Measurements from ENCODE around the gene ISL2. TPM values are rescaled to one million over a fixed set of nuclear protein-coding genes. Genes with fewer than 3 reads are reported as not detected.

The ISL2 gene
- total RNA-seq, 4 donors from 2014 or later: 1.8 to 5.1 (median 4.2) TPM

DNA sequence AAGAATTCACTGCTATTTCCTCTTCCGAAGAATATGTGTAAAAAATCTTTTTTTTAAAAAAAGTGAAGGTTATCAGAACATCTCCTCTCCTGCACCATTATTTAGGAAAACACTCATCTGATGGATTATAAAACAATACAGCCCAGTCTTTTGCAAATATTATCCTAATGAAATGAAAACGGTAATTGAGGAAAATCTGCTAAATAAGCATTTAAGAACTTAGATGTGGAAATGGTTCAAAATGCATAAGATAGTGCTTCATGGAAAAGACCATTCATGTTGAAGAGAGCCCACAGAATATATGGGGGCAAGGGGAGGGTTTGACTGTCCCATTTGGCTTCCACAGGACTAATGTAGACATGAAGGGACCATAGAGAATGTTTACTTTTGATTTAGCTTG is 47.8 kb downstream of the ISL2 start:
- Histone ChIP-seq H3K27me3 (no peaks in the 10 kb centered on the region), H3K36me3 (peaks cover 0 to 12% (median 6%) of the 10 kb centered on the region in 4 donors), H3K27ac (replicated peaks in 1 of 4) (no peak overlapping the region), H3K4me3 (no peak overlapping the region), H3K9me3 (no peaks in the 10 kb centered on the region), H3K4me1 (no peaks in the 10 kb centered on the region)
- TF ChIP-seq POLR2A (IDR thresholded peaks at IDR 0.05; ENCODE audit: low read depth) (no peak), EP300 (IDR thresholded peaks at IDR 0.05) (no peak), POLR2AphosphoS5 (IDR thresholded peaks at IDR 0.05) (no peak)
- TF ChIP-seq, protein P1, sequence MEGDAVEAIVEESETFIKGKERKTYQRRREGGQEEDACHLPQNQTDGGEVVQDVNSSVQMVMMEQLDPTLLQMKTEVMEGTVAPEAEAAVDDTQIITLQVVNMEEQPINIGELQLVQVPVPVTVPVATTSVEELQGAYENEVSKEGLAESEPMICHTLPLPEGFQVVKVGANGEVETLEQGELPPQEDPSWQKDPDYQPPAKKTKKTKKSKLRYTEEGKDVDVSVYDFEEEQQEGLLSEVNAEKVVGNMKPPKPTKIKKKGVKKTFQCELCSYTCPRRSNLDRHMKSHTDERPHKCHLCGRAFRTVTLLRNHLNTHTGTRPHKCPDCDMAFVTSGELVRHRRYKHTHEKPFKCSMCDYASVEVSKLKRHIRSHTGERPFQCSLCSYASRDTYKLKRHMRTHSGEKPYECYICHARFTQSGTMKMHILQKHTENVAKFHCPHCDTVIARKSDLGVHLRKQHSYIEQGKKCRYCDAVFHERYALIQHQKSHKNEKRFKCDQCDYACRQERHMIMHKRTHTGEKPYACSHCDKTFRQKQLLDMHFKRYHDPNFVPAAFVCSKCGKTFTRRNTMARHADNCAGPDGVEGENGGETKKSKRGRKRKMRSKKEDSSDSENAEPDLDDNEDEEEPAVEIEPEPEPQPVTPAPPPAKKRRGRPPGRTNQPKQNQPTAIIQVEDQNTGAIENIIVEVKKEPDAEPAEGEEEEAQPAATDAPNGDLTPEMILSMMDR (IDR thresholded peaks at IDR 0.05): no peak
- DNase-seq (ENCODE audit: extremely low spot score): no peak
- intact Hi-C loops (cut with DNase I): no loop called here
- WGBS: 93% methylated on average over 2 of the region's 2 CpGs

GRCh38 chr15:76386178-76386577 is 49.6 kb downstream of the ISL2 start:
- no peaks in the 10 kb centered on the region for H3K4me1 ChIP-seq
- peaks cover 0 to 8% (median 4%) of the 10 kb centered on the region in 4 donors for H3K36me3 ChIP-seq
- H3K4me3 ChIP-seq: no peak overlapping the region
- no peak overlapping the region for H3K27ac ChIP-seq (replicated peaks in 1 of 4)
- H3K27me3 ChIP-seq: no peaks in the 10 kb centered on the region
- TF ChIP-seq POLR2AphosphoS5 (IDR thresholded peaks at IDR 0.05) (no peak), EP300 (IDR thresholded peaks at IDR 0.05) (no peak), POLR2A (IDR thresholded peaks at IDR 0.05; ENCODE audit: low read depth) (no peak)
- TF ChIP-seq, protein P1 (IDR thresholded peaks at IDR 0.05): no peak
- no peak for DNase-seq (ENCODE audit: extremely low spot score)
- H3K9me3 ChIP-seq: no peaks in the 10 kb centered on the region
- 97% methylated on average over 2 of the region's 2 CpGs for WGBS
- intact Hi-C loops (cut with DNase I): no loop called here

GRCh38 chr15:76386926-76387325 is 50.4 kb downstream of the ISL2 start:
- no peak overlapping the region for H3K4me3 ChIP-seq
- WGBS: 98% methylated on average over 2 of the region's 2 CpGs
- intact Hi-C loops (cut with DNase I): no loop called here
- TF ChIP-seq POLR2A (IDR thresholded peaks at IDR 0.05; ENCODE audit: low read depth): no peak
- TF ChIP-seq, protein P1 (IDR thresholded peaks at IDR 0.05): no peak
- no peak for TF ChIP-seq POLR2AphosphoS5 (IDR thresholded peaks at IDR 0.05)
- TF ChIP-seq EP300 (IDR thresholded peaks at IDR 0.05): no peak
- no peak for DNase-seq (ENCODE audit: extremely low spot score)
- no peak overlapping the region for H3K27ac ChIP-seq (replicated peaks in 1 of 4)
- no peaks in the 10 kb centered on the region for H3K27me3 ChIP-seq
- no peaks in the 10 kb centered on the region for H3K4me1 ChIP-seq
- peaks cover 0 to 3% (median under 1%) of the 10 kb centered on the region in 4 donors for H3K36me3 ChIP-seq
- H3K9me3 ChIP-seq: no peaks in the 10 kb centered on the region

DNA sequence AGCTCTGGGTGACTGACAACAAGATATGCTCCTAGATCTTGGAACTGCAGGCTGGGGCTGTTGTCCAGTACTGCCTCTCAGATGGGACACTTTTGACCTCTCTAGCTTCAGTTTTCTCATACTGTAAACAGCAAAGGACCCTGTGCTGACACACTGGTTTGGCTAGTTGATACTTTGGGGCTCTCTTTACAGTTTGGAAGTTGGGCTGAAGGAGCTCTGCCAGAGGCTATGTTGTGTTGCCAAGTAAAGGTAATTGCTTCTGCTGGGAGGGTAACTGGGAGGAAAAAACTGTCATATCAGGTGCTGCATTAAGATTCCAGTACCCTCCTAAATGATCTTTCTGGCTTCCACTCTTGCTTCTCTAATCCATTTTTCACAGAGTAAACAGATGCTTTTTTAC is 54.0 kb downstream of the ISL2 start:
- TF ChIP-seq POLR2A (IDR thresholded peaks at IDR 0.05; ENCODE audit: low read depth) (no peak), POLR2AphosphoS5 (IDR thresholded peaks at IDR 0.05) (no peak), EP300 (IDR thresholded peaks at IDR 0.05) (no peak)
- TF ChIP-seq, protein P1 (IDR thresholded peaks at IDR 0.05): no peak
- intact Hi-C loops (cut with DNase I): no loop called here

DNA sequence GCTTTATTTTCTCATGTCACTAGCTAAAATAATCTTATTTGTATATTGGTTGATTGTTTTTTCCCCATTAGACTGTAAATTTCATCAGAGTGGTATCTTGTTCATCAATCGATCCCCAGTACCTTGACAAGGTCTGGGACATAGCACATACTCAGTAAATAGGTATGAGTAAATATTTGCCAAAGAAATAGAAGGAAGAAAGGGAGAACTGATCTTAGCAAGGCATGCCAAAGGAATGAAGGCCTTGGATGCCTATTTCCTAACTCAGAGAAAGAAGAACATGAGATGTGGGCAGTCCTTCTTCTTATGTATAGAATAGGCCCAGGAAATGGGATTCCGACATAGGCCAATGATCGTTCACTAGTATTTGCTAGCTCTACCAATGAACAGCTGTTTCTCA is 54.7 kb downstream of the ISL2 start:
- Histone ChIP-seq H3K36me3 (peaks cover 0 to 3% (median 0%) of the 10 kb centered on the region in 4 donors), H3K4me3 (no peak overlapping the region), H3K9me3 (no peaks in the 10 kb centered on the region), H3K4me1 (no peaks in the 10 kb centered on the region), H3K27ac (replicated peaks in 1 of 4) (no peak overlapping the region), H3K27me3 (no peaks in the 10 kb centered on the region)
- TF ChIP-seq, protein P1 (IDR thresholded peaks at IDR 0.05): no peak
- TF ChIP-seq EP300 (IDR thresholded peaks at IDR 0.05) (no peak), POLR2A (IDR thresholded peaks at IDR 0.05; ENCODE audit: low read depth) (no peak), POLR2AphosphoS5 (IDR thresholded peaks at IDR 0.05) (no peak)
- 97% methylated on average over 3 of the region's 3 CpGs for WGBS
- no peak for DNase-seq (ENCODE audit: extremely low spot score)
- intact Hi-C loops (cut with DNase I): no loop called here

More for the DNA sequence above, 54.0 kb downstream of the ISL2 start:
- Histone ChIP-seq H3K27me3 (no peaks in the 10 kb centered on the region), H3K4me3 (no peak overlapping the region), H3K9me3 (no peaks in the 10 kb centered on the region), H3K4me1 (no peaks in the 10 kb centered on the region), H3K36me3 (peaks cover 0 to 3% (median 0%) of the 10 kb centered on the region in 4 donors), H3K27ac (replicated peaks in 1 of 4) (no peak overlapping the region)
- no peak for DNase-seq (ENCODE audit: extremely low spot score)
